ENCODE measurements around the gene NUDC.

Gene NUDC

GRCh38 chr1:26994020-26994786 is 72.7 kb downstream of the NUDC start:
- peak overlapping the region; percentile 68 for H3K9ac ChIP-seq (ENCODE audit: low read length)
- H3K23ac ChIP-seq (ENCODE audit: low read length): no peak overlapping the region
- H2BK120ac ChIP-seq (ENCODE audit: low read depth, low read length): no peak overlapping the region
- peak overlapping the region; percentile 34 for H3K4me3 ChIP-seq (ENCODE audit: low read length)
- no peak overlapping the region for H2AK5ac ChIP-seq (ENCODE audit: low read length)
- no peak overlapping the region for H4K5ac ChIP-seq (ENCODE audit: low read length)
- H3K4ac ChIP-seq (ENCODE audit: low read depth, low read length): peak overlapping the region; percentile 88
- no peak overlapping the region for H2BK15ac ChIP-seq (replicated peaks; ENCODE audit: low read depth)
- H3K79me1 ChIP-seq (ENCODE audit: low read length): peaks cover 5% of the 10 kb centered on the region
- peak overlapping the region; percentile 1 for H3K27ac ChIP-seq (ENCODE audit: low read depth, low read length)
- peak overlapping the region; percentile 77 for H3K18ac ChIP-seq (ENCODE audit: low read length)
- peaks cover 13% of the 10 kb centered on the region for H3K4me1 ChIP-seq (ENCODE audit: control insufficient read depth, low read depth, low read length)
- H2BK5ac ChIP-seq (ENCODE audit: low read length): no peak overlapping the region
- peak overlapping the region; percentile 81 for H3K4me2 ChIP-seq (ENCODE audit: low read length)
- no peaks in the 10 kb centered on the region for H3K36me3 ChIP-seq (ENCODE audit: control insufficient read depth, insufficient read depth, low read length)
- DNase-seq: no peak
- H3K79me2 ChIP-seq (ENCODE audit: control insufficient read depth, insufficient read depth, low read length): peaks cover 4% of the 10 kb centered on the region
- no CpG with 5 or more reads among the region's 97 CpGs for WGBS (ENCODE audit: extremely low coverage, insufficient coverage, low lambda C conversion rate)
- peak overlapping the region; percentile 88 for H3K56ac ChIP-seq (ENCODE audit: low read length)
- H4K8ac ChIP-seq (ENCODE audit: low read depth, low read length): no peak overlapping the region
- no peaks in the 10 kb centered on the region for H3K27me3 ChIP-seq (ENCODE audit: insufficient read depth, low read length, poor library complexity)

GRCh38 chr1:26994787-26995517 is 73.4 kb downstream of the NUDC start:
- Histone ChIP-seq H3K27ac (ENCODE audit: low read depth, low read length) (no peak overlapping the region), H3K9ac (ENCODE audit: low read length) (peak overlapping the region; percentile 68), H2BK5ac (ENCODE audit: low read length) (no peak overlapping the region), H3K18ac (ENCODE audit: low read length) (peak overlapping the region; percentile 77), H3K4me3 (ENCODE audit: low read length) (peak overlapping the region; percentile 34), H4K5ac (ENCODE audit: low read length) (no peak overlapping the region), H2AK5ac (ENCODE audit: low read length) (no peak overlapping the region), H4K8ac (ENCODE audit: low read depth, low read length) (no peak overlapping the region), H2BK120ac (ENCODE audit: low read depth, low read length) (no peak overlapping the region), H3K79me1 (ENCODE audit: low read length) (peaks cover 5% of the 10 kb centered on the region), H3K23ac (ENCODE audit: low read length) (no peak overlapping the region), H3K27me3 (ENCODE audit: insufficient read depth, low read length, poor library complexity) (no peaks in the 10 kb centered on the region), H3K36me3 (ENCODE audit: control insufficient read depth, insufficient read depth, low read length) (no peaks in the 10 kb centered on the region), H3K79me2 (ENCODE audit: control insufficient read depth, insufficient read depth, low read length) (peaks cover 4% of the 10 kb centered on the region), H3K56ac (ENCODE audit: low read length) (peak overlapping the region; percentile 88), H2BK15ac (replicated peaks; ENCODE audit: low read depth) (no peak overlapping the region), H3K4me2 (ENCODE audit: low read length) (peak overlapping the region; percentile 35), H3K4ac (ENCODE audit: low read depth, low read length) (no peak overlapping the region), H3K4me1 (ENCODE audit: control insufficient read depth, low read depth, low read length) (peaks cover 15% of the 10 kb centered on the region)
- WGBS (ENCODE audit: extremely low coverage, insufficient coverage, low lambda C conversion rate): no CpG with 5 or more reads among the region's 15 CpGs
- peak; percentile 69 for DNase-seq

GRCh38 chr1:26996024-26996423 is 74.5 kb downstream of the NUDC start:
- H3K4me1 ChIP-seq (ENCODE audit: control insufficient read depth, low read depth, low read length): peaks cover 15% of the 10 kb centered on the region
- H3K79me2 ChIP-seq (ENCODE audit: control insufficient read depth, insufficient read depth, low read length): peaks cover 4% of the 10 kb centered on the region
- no peak overlapping the region for H3K23ac ChIP-seq (ENCODE audit: low read length)
- H3K9ac ChIP-seq (ENCODE audit: low read length): no peak overlapping the region
- no peak overlapping the region for H4K8ac ChIP-seq (ENCODE audit: low read depth, low read length)
- no peak overlapping the region for H2BK15ac ChIP-seq (replicated peaks; ENCODE audit: low read depth)
- no CpG with 5 or more reads among the region's 1 CpG for WGBS (ENCODE audit: extremely low coverage, insufficient coverage, low lambda C conversion rate)
- no peak overlapping the region for H2BK120ac ChIP-seq (ENCODE audit: low read depth, low read length)
- no peak overlapping the region for H4K5ac ChIP-seq (ENCODE audit: low read length)
- DNase-seq: peak; percentile 41
- H2BK5ac ChIP-seq (ENCODE audit: low read length): no peak overlapping the region
- H3K36me3 ChIP-seq (ENCODE audit: control insufficient read depth, insufficient read depth, low read length): no peaks in the 10 kb centered on the region
- H3K79me1 ChIP-seq (ENCODE audit: low read length): peaks cover 5% of the 10 kb centered on the region
- H3K4me2 ChIP-seq (ENCODE audit: low read length): no peak overlapping the region
- H3K18ac ChIP-seq (ENCODE audit: low read length): no peak overlapping the region
- peak overlapping the region; percentile 19 for H3K27ac ChIP-seq (ENCODE audit: low read depth, low read length)
- H2AK5ac ChIP-seq (ENCODE audit: low read length): no peak overlapping the region
- H3K4ac ChIP-seq (ENCODE audit: low read depth, low read length): no peak overlapping the region
- H3K56ac ChIP-seq (ENCODE audit: low read length): no peak overlapping the region
- no peaks in the 10 kb centered on the region for H3K27me3 ChIP-seq (ENCODE audit: insufficient read depth, low read length, poor library complexity)
- H3K4me3 ChIP-seq (ENCODE audit: low read length): no peak overlapping the region
